Measurements from ENCODE around the gene TENM3.

GRCh38 chr4:182827166-182827565 is 584.0 kb downstream of the TENM3 start:
- TF ChIP-seq, protein P1, sequence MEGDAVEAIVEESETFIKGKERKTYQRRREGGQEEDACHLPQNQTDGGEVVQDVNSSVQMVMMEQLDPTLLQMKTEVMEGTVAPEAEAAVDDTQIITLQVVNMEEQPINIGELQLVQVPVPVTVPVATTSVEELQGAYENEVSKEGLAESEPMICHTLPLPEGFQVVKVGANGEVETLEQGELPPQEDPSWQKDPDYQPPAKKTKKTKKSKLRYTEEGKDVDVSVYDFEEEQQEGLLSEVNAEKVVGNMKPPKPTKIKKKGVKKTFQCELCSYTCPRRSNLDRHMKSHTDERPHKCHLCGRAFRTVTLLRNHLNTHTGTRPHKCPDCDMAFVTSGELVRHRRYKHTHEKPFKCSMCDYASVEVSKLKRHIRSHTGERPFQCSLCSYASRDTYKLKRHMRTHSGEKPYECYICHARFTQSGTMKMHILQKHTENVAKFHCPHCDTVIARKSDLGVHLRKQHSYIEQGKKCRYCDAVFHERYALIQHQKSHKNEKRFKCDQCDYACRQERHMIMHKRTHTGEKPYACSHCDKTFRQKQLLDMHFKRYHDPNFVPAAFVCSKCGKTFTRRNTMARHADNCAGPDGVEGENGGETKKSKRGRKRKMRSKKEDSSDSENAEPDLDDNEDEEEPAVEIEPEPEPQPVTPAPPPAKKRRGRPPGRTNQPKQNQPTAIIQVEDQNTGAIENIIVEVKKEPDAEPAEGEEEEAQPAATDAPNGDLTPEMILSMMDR (IDR thresholded peaks at IDR 0.05; ENCODE audit: poor library complexity), result no peak
- TF ChIP-seq EZH2 (IDR thresholded peaks at IDR 0.05; ENCODE audit: borderline replicate concordance), result no peak
- no peak for TF ChIP-seq EZH2phosphoT487 (IDR thresholded peaks at IDR 0.05; ENCODE audit: low read depth, severe bottlenecking, unreplicated experiment)

Data from hepatocyte (in vitro differentiated cells).